AG04450 (cell line): ENCODE data around the gene TGM2. TPM values are rescaled to one million over a fixed set of nuclear protein-coding genes. Genes with fewer than 3 reads are reported as not detected.

ENCODE experiments used
- CTCF ChIA-PET: fragments of 300-600, 350-600 bp; formaldehyde crosslinking; extraction: SDS; loops from one replicate; lab custom pipeline; 2022; ENCODE audit warnings: antibody characterized with exemption, inconsistent platforms; lab: Charles Lee
- POLR2A ChIA-PET: fragments of 350-600 bp; formaldehyde crosslinking; extraction: SDS; loops from one replicate; lab custom pipeline; 2021; ENCODE audit warnings: antibody characterized with exemption, inconsistent platforms; lab: Yijun Ruan, JAX
- DNase-seq: peaks from one replicate; pipeline ENCODE4 v3.0.0-alpha.2; 2011; ENCODE audit warnings: low read depth, low spot score
- H3K27ac ChIP-seq: one replicate; pipeline ENCODE4 v1.5.1; 2012; ENCODE audit warnings: low read depth, low read length, control low read depth
- H3K27me3 ChIP-seq: one replicate; pipeline ENCODE4 v1.6.0; 2012; ENCODE audit warnings: low read length; ENCODE audit not compliant: control insufficient read depth, insufficient read depth
- H3K4me3 ChIP-seq: 2 replicates; pipeline ENCODE4 v1.5.1; 2011; ENCODE audit warnings: mild to moderate bottlenecking, low read depth, low read length, control low read depth
- H3K9me3 ChIP-seq: 2 replicates; pipeline ENCODE4 v1.5.1; 2012; ENCODE audit warnings: low read length; ENCODE audit not compliant: control insufficient read depth, insufficient read depth
- CTCF ChIP-seq: IDR thresholded peaks from 2 replicates; pipeline ENCODE4 v1.5.1; 2011; ENCODE audit warnings: low read depth, low read length, control low read depth, inconsistent platforms
- polyA plus RNA-seq: library from polyadenylated mRNA; depleted of rRNA; stranded (reverse); fragments of >200 nt; gene quantifications from 2 replicates; pipeline ENCODE4 v1.2.3, GENCODE V29; 2011

The TGM2 gene
- polyA plus RNA-seq, 1 experiment, result 326 TPM

- CTCF ChIA-PET, result no interaction called here
- POLR2A ChIA-PET, result no interaction called here
- no peak for TF ChIP-seq CTCF
- no peak for DNase-seq
- no peak overlapping the region for H3K27ac ChIP-seq
- no peaks in the 10 kb centered on the region for H3K27me3 ChIP-seq
- H3K9me3 ChIP-seq, result no peaks in the 10 kb centered on the region; the same call in 1 of the 2 replicates
- no peak overlapping the region for H3K4me3 ChIP-seq
Observed at GRCh38 chr20:38130687-38131587, 34.1 kb downstream of the TGM2 start.

GRCh38 chr20:38129893-38130609 lies 35.0 kb downstream of the TGM2 start:
- H3K9me3 ChIP-seq, result no peaks in the 10 kb centered on the region; the same call in 1 of the 2 replicates
- no peaks in the 10 kb centered on the region for H3K27me3 ChIP-seq
- no peak overlapping the region for H3K4me3 ChIP-seq
- POLR2A ChIA-PET, result no interaction called here
- no peak for TF ChIP-seq CTCF
- DNase-seq, result no peak
- CTCF ChIA-PET, result no interaction called here
- H3K27ac ChIP-seq, result peak overlapping the region; percentile 31

DNA sequence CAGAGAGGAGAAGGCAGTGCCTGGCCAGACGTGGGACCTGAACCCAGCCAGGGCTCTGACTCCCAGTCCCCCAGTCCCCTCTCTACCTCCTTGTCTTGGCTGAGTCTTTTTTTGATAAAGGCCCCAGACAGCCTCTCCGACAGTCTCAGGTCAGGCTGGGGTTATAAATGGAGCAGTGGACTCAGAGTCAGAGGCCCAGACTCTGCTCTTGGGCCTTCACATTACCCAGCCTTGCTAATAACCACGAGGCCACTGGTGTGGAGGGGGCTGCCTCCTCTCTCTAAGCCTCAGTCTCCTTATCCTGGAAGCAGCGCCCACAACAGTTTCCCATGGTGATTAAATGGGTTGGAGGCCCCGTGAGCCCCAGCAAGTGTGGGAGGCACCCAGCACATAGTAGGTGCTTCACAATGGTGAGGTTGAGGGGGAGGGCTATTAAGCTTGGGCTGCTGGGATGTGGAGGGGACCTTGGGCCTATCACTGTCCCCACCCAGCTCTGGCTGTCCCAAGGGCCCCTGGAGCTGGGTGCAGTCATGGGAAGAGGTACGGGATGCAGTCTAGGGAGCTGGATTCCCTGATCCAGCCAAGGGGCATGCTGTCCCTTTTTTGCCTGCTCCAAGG lies 35.7 kb downstream of the TGM2 start:
- no peak for DNase-seq
- ChIA-PET CTCF (interaction anchor here (0.5 to 0.8 kb wide), 2 partner anchors 72 to 92 kb away, joined by 3 to 4 read pairs; no protein-coding TSS in a partner anchor), POLR2A (no interaction called here)
- no peaks in the 10 kb centered on the region; the same call in 1 of the 2 replicates for H3K9me3 ChIP-seq
- H3K4me3 ChIP-seq, result no peak overlapping the region
- TF ChIP-seq CTCF, result no peak
- no peaks in the 10 kb centered on the region for H3K27me3 ChIP-seq
- peak overlapping the region; percentile 31 for H3K27ac ChIP-seq

DNA sequence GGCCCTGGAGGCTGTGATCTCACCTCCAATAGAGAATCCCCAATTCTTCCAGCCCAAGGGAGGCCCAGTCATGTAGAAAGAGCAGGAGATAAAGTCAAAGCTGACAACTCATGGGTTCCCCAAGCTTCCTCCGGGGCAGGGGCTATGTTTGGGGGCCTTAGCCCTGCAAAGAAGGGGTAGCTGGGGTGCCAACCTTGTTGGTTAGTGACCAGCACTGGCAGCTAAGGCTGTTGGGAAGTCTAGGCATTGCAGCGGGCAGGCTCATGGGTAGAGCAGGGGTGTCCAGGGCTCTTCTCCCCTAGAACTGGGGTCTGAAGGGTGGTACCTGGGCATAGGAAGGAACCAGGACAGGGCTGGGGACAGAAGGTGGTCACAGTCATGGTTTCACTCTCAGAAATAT lies 36.4 kb downstream of the TGM2 start:
- POLR2A ChIA-PET, result no interaction called here

More for the DNA sequence above, 36.4 kb downstream of the TGM2 start:
- CTCF ChIA-PET, result interaction anchor here (0.8 to 1.5 kb wide), 2 partner anchors 71 to 93 kb away, joined by 3 to 4 read pairs; no protein-coding TSS in a partner anchor
- TF ChIP-seq CTCF, result no peak
- Histone ChIP-seq H3K9me3 (no peaks in the 10 kb centered on the region; the same call in 1 of the 2 replicates), H3K27me3 (no peaks in the 10 kb centered on the region), H3K27ac (peak overlapping the region; percentile 31), H3K4me3 (no peak overlapping the region)
- DNase-seq, result no peak
